Right lobe of liver (tissue), 4 donors: ENCODE measurements around the gene STAC.

ENCODE experiments used
- CTCF ChIP-seq, 4 donors: fragments of 200-600 bp in 3 of 4; fragments of 450-650 bp in 1 of 4; IDR thresholded peaks; one replicate each; pipeline versions ENCODE4 v1.5.1 to v1.8.0; 2016 to 2022; ENCODE audit warnings: antibody characterized with exemption in 4 of 4, mild to moderate bottlenecking in 2 of 4
- POLR2A ChIP-seq: fragments of 450-650 bp; IDR thresholded peaks from one replicate; pipeline ENCODE4 v1.6.1; 2017; ENCODE audit warnings: antibody characterized with exemption, mild to moderate bottlenecking
- donor health status: DM: no; HTN: no; CAD: no.
- donor health status: DM: no; HTN: no; CAD: no.
- donor health status: DM: no; HTN: yes; CAD: no.

GRCh38 chr3:36332139-36332538 lies 48.2 kb upstream of the STAC start:
- TF ChIP-seq CTCF (IDR thresholded peaks at IDR 0.05) = no peak
- TF ChIP-seq POLR2A = no peak
